ENCODE results near the gene ITGB8.
"Not testable (repeated sequence)": the region's sequence is repeated elsewhere in the genome, so short reads cannot be mapped to it uniquely, and the experiment has no call there.

Gene ITGB8

GRCh38 chr7:20330239-20330927 lies at the start of gene ITGB8:
Gene ITGB8 (plus strand): TSS chr7:20330900. CDS start chr7:20331807, 907 bp downstream.
- DNase-seq (ENCODE audit: low read depth in 2 of 2) = peak; percentile 72

DNA sequence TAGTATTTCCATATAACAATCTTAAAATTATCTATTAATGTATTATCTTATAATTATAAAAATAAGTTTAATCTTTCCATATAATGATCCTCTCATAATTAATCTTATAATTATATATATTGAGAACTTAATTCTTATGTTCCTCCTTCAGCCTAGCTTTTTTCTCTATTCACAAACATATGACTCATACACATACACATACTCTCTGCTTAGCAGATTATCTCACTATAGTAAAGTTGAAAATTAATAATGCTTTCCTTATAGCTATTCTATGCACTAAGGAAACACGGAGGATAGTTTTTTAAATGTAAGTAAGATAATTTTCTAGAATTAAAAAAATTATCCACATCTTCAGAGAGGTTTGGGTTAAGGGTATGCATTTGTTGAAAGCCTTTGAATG lies 47.7 kb upstream of the ITGB8 start:
- no peak for DNase-seq (ENCODE audit: low read depth in 2 of 2)

GRCh38 chr7:20283385-20283784 lies 47.3 kb upstream of the ITGB8 start:
- no peak for DNase-seq (ENCODE audit: low read depth in 2 of 2)

DNA sequence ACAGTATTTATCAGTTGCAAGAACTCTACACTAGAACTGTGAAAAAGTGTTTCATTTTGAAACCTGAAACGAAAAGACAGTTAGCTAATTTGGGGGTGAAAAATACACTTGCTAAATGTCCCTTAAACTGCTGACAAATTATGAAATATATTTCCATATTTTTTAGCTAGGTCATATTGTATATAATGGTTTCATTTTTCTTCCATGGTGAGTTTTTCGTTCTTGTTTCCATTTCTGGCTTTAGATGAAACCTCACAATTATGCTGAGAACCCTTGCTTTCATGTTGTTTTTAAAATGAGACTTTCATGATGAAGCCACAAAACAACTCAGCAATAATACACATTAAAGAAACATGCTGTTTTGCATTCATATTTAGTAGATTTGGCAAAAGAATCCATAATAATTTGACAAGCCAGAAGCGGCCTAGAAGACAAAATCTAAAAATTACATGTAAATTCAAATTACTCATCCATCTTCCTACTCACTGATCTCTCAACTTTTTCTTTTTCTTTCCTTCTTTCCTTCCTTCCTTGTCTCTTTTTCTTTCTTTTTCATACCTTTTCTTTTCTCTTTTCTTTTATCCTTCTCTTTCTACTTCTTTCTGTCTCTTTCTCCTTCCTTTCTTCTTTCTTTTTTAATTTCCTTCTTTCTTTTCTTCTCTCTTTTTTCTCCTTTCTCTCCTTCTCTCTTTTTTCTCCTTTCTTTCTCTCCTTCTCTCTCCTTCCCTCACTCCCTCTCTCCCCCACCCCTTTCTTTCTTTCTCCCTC lies 46.5 kb upstream of the ITGB8 start:
- DNase-seq (ENCODE audit: low read depth in 2 of 2) = no peak

DNA sequence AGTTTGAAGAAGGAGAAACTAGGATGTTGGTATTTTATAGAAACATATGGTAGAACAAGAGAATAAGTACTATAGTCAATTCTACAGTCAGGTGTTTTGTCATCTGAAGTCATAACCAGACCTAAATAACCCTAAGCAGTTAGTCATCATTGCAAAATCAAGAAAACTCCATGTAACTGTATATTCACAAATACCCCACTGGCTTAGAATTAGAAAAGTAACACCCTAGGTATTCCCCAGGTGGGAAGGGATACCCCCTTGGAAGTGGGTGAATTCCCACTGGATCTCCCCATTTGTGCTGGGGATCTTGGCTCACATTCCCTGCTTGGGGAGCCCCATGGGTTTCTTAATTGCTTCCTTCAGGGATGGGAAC lies 45.9 kb upstream of the ITGB8 start:
- DNase-seq (ENCODE audit: low read depth in 2 of 2) = no peak

DNA sequence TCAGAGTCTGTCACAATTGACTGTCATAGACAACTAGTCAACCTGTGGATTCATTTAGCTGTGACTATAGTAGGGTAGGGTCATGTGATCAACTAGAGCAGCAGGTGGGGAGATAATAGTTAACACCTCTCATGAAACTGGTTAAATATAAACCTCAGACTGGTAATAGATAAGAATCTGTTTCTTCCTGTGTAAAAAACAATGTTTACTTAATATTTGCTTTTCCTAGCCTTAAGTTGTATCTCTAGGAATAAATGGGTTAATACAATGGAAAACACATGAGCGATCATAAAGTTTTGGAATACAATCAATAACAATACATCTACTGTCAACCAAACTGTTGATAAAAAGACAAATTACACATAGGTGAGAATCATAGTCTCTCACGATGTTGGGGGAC lies 43.4 kb upstream of the ITGB8 start:
- DNase-seq (ENCODE audit: low read depth in 2 of 2) = no peak

- DNase-seq (ENCODE audit: low read depth in 2 of 2) = no peak
These were observed 42.7 kb upstream of the ITGB8 start for GRCh38 chr7:20288036-20288435.

- no peak for DNase-seq (ENCODE audit: low read depth in 2 of 2)
These were observed 40.1 kb upstream of the ITGB8 start for GRCh38 chr7:20290505-20291111.

DNA sequence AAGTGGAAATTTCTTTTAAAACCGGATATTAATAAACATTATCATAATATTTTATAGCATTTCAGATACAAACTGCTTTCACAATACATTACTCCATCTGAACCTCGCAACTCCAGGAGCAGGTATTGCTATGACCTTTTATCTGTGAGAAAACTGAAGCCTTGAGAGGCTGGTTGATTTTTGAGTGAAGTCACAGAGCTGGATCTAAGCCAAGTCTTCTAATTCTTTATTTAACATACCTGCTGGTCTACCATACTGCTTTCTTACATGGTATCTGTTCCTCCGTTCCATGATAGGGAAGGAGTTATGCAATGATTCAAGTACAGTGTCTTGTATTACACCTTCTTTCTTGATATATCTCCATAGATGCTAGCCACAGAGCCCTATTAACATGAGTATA lies 37.4 kb upstream of the ITGB8 start:
- no peak for DNase-seq (ENCODE audit: low read depth in 2 of 2)

DNA sequence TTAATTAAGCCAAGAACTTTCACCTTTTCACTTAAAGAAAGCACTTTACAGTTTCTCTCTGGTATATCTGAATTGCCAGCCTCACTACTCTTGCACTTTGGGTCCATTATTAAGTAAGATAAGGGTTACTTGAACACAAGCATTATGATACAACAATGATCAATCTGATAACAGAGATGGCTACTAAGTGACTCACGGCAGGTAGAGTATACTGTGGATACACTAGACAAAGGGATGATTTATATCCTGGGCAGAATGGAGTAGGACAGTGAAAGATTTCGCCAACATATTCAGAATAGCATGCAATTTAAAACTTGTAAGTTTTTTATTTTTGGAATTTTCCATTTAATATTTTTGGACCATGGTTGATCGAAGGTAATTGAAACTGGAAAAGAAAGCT lies 34.3 kb upstream of the ITGB8 start:
- no peak for DNase-seq (ENCODE audit: low read depth in 2 of 2)

- DNase-seq (ENCODE audit: low read depth in 2 of 2) = no peak
These were observed 33.8 kb upstream of the ITGB8 start for GRCh38 chr7:20296901-20297300.

- no peak for DNase-seq (ENCODE audit: low read depth in 2 of 2)
These were observed 32.2 kb upstream of the ITGB8 start for GRCh38 chr7:20298486-20298901.

DNA sequence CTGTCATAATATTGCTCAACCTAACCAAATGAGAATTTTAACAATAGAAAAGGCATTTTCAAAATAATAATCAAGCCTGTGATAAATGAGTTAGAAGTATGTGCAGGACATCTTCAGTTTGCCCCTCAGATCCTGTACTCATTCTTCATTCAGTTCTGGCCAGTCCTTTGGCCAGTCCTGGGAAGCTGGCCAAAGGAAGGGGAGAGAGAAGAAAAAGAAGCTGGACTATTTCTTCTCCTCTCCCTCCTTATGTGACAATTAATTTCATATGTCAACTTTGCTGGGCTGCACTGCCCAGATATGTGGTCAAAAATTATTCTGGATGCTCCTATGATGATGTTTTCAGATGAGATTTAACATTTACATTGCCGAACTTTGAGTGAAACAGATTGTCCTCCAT lies 31.6 kb upstream of the ITGB8 start:
- DNase-seq (ENCODE audit: low read depth in 2 of 2) = no peak

DNA sequence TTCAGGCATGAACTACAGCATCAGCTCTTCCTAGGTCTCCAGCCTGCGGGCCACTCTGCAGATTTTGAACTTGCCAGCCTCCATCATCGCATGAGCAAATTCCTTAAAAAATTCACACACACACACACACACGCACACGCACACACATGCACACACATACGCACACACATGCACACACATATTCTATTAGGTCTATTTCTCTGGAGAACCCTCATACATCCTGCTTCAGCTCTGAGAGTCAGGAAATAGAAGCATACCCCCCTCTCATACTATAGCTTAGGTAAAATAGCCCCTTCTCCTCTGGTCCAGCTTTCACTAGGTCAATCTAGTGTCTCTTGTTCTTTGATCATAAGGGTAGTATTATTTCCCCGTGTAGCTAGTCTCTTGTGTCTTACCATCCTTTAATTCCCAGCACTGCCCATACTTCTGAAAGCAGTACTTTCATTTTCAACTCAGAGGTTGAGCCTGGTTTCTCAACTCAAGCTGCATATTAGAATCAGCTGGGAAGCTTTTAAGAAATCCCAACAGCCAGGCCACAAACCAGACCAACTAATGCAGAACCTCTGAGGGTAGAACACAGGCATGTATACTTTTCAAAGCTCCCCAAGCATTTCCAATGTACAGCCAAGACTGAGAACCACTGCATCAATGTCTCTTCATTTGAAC lies 30.9 kb upstream of the ITGB8 start:
- no peak for DNase-seq (ENCODE audit: low read depth in 2 of 2)

DNA sequence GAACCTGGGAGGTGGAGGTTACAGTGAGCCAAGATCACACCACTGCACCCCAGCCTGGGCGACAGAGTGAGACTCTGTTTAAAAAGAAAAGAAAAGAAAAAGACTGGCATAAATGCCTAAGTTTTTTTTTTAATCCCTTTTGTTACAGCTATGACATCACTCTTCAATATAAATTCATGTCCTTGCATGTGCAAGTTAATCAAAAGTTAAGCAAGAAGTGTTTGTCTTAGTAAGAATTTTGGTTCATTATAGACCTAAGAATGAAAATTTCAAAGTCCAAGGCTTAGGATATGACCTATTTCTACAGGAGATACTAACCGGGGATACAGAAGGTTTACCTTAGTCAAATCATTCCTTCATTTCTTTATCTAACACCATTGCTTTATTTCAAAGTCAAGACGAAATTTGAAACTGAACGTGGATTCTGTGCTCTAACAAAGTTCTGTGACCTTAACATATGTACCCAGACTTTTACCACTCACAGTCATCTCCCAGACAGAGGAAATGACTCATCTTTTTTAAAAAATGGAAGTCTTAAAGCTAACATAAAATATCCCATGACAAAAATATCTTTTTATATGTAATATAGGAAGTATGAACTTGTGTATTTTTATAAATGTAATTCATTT lies 29.3 kb upstream of the ITGB8 start:
- no peak for DNase-seq (ENCODE audit: low read depth in 2 of 2)

- not testable (repeated sequence) for DNase-seq (ENCODE audit: low read depth in 2 of 2)
These were observed 28.4 kb upstream of the ITGB8 start for GRCh38 chr7:20302300-20302699.

- DNase-seq (ENCODE audit: low read depth in 2 of 2) = no peak
These were observed 27.8 kb upstream of the ITGB8 start for GRCh38 chr7:20302891-20303290.

DNA sequence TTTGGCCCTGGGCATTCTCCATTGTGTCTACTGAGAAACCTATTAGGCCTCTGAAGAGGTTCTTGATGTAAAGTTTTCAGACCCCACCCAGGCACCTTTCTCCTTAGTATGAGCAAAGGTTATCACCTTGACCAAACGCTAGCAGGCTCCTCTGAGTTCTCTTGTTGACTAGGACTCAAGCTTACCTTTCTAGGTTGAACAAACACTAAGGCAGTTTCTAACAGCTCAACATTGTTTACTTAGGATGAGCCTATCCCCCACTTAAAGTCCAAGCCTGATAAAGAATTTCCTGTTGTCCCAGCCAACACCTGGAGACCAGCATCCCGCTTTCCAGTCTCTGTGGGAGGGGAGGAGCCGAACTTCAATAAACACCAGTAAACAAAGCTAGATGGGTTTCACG lies 26.3 kb upstream of the ITGB8 start:
- DNase-seq (ENCODE audit: low read depth in 2 of 2) = no peak

DNA sequence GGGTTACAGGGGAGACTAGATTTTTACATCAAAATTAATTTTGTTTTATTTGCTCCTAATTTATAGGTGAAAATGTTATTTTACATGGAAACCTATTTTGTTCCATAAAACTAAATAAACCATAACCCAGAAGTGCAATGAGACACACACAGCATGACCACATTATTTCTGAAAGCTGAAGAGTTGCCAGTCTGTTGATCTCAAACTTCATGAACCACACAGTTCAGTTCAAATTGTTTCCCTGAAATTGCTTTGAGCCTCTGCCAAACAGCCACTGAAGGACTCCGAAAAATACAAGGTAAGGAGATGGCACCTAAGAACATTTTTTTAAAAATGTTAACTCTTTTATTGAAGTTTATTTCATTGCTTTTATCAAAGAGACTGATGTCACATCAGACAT lies 25.0 kb upstream of the ITGB8 start:
- DNase-seq (ENCODE audit: low read depth in 2 of 2) = no peak

DNA sequence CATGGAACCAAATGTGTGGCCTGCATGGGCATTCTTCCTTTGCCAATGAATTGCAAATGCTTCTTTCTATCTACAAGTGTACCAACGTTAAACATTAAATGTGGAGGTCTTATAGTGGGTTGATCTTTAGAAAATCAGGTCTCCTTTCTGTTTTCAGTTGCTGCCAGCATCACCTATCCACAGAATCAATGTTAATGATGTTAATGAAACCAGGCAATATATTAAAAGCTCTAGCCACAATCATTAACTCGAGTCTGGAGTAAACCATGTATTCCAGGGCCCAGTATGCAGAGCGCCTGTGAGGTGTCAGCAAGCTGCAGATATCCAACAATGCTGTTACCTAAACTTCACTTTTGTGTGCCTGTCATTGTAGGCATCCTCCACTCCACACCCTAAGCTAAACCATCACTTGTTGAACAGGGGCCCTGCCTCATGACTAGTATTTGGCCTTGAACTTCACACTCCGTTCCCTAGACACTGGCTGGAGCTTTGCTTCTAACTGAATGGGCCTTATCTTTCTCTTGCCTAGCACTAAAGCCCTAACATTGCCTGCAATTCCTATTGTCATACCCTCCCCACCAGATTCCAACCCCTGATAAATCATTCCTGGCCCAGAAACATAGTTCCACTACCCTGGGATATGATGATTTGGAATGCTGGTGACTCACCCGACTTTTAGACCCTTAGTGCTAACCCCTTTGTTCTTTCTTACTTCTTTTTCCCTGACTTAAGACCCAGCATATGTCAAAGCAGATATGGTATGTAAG lies 24.3 kb upstream of the ITGB8 start:
- DNase-seq (ENCODE audit: low read depth in 2 of 2) = no peak

DNA sequence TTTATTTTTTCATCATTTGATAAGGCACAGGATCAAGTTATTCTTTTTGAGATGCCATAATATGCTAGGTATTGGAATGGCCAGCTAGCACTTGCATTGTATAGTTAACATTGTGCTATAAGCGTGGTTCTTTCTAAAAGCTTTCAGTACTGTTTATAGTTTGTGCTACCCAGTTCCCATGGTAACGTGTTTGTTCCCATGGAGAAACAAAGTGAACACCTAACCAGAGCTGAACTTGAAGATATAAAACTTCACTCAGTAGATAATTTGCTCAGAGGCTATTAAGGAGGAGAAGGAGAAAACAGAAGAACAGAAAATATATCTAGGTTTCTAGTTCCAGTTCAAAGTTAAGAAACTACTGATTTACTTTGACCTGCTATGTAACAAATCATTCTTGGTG lies 23.6 kb upstream of the ITGB8 start:
- no peak for DNase-seq (ENCODE audit: low read depth in 2 of 2)
